K562 (cell line): ENCODE results near the gene ETS1. TPM values are rescaled to one million over a fixed set of nuclear protein-coding genes. Genes with fewer than 3 reads are reported as not detected.

Experiments
- ZNF12 ChIP-seq: sonication (generic); formaldehyde crosslinking; IDR thresholded peaks from 2 replicates; pipeline ENCODE4 v1.4.0; 2020; ENCODE audit warnings: mild to moderate bottlenecking, missing genetic modification reagents
- ZNF23 ChIP-seq: fragments of 250-450 bp; sonication (Bioruptor Pico); IDR thresholded peaks from 2 replicates; pipeline ENCODE4 v1.4.0; 2020; ENCODE audit warnings: mild to moderate bottlenecking
- polyA plus RNA-seq, 8 experiments: library from polyadenylated mRNA; depleted of rRNA in 4 of 8; stranded (reverse) in 5 of 8; unstranded in 3 of 8; fragments of >200 nt; fragmentation: Nextera tagmentation in 2 of 8; fragmentation: Illumina TruSeq in 1 of 8; extraction: Ambion mirVana in 2 of 8; extraction: Trizol in 1 of 8; gene quantifications; 2 replicates each; pipeline versions ENCODE4 v1.2.1 to v1.2.3, GENCODE V29; 2011 to 2014; ENCODE audit warnings: inconsistent platforms in 1 of 8, missing spikeins in 1 of 8
- total RNA-seq, 7 experiments: library from RNA; depleted of rRNA in 6 of 7; stranded (reverse); fragments of >200 nt in 6 of 7; fragmentation: Illumina TruSeq in 2 of 7; extraction: Trizol in 2 of 7; gene quantifications; 2 replicates each; pipeline versions ENCODE4 v1.2.1 to v1.2.3, GENCODE V29; 2011 to 2021; ENCODE audit warnings: low replicate concordance in 1 of 7
- TF ChIP-seq, protein P1 (sequence below): fragments of 450-650 bp; IDR thresholded peaks from 2 replicates; pipeline ENCODE4 v1.6.1; 2016; ENCODE audit warnings: mild to moderate bottlenecking, moderate library complexity
- TF ChIP-seq, protein P2 (sequence below): fragments of 250-450 bp; sonication (Bioruptor Pico); IDR thresholded peaks from 2 replicates; pipeline ENCODE4 v1.8.0; 2022; ENCODE audit warnings: moderate library complexity, mild to moderate bottlenecking, inconsistent platforms

ETS1 gene
- total and polyA plus RNA-seq, 9 of the 15 experiments (the other 6 are each of a cell fraction or from before 2014, with no cell fraction given): 0.04 to 1.4 (median 0.23) TPM

DNA sequence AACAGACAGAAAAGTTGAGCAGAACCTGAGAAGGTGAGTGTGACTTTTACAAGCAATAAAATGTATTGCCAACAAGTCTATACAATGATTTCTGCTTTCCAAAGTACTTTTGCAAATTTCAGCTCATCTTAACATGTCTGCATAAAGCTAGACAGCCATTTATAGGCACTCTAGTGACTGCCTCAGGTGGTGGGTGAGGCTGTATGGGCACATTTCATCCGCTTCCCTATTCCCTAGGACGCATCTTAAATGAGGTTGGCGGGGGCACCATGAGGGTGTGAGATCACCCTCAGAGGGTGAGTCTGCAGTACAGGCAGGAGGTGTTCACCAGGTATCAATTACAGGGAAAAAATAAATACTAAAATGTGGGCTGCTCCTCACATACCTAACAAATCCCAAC lies 110.1 kb downstream of the ETS1 start (continued):
- TF ChIP-seq, protein P1, sequence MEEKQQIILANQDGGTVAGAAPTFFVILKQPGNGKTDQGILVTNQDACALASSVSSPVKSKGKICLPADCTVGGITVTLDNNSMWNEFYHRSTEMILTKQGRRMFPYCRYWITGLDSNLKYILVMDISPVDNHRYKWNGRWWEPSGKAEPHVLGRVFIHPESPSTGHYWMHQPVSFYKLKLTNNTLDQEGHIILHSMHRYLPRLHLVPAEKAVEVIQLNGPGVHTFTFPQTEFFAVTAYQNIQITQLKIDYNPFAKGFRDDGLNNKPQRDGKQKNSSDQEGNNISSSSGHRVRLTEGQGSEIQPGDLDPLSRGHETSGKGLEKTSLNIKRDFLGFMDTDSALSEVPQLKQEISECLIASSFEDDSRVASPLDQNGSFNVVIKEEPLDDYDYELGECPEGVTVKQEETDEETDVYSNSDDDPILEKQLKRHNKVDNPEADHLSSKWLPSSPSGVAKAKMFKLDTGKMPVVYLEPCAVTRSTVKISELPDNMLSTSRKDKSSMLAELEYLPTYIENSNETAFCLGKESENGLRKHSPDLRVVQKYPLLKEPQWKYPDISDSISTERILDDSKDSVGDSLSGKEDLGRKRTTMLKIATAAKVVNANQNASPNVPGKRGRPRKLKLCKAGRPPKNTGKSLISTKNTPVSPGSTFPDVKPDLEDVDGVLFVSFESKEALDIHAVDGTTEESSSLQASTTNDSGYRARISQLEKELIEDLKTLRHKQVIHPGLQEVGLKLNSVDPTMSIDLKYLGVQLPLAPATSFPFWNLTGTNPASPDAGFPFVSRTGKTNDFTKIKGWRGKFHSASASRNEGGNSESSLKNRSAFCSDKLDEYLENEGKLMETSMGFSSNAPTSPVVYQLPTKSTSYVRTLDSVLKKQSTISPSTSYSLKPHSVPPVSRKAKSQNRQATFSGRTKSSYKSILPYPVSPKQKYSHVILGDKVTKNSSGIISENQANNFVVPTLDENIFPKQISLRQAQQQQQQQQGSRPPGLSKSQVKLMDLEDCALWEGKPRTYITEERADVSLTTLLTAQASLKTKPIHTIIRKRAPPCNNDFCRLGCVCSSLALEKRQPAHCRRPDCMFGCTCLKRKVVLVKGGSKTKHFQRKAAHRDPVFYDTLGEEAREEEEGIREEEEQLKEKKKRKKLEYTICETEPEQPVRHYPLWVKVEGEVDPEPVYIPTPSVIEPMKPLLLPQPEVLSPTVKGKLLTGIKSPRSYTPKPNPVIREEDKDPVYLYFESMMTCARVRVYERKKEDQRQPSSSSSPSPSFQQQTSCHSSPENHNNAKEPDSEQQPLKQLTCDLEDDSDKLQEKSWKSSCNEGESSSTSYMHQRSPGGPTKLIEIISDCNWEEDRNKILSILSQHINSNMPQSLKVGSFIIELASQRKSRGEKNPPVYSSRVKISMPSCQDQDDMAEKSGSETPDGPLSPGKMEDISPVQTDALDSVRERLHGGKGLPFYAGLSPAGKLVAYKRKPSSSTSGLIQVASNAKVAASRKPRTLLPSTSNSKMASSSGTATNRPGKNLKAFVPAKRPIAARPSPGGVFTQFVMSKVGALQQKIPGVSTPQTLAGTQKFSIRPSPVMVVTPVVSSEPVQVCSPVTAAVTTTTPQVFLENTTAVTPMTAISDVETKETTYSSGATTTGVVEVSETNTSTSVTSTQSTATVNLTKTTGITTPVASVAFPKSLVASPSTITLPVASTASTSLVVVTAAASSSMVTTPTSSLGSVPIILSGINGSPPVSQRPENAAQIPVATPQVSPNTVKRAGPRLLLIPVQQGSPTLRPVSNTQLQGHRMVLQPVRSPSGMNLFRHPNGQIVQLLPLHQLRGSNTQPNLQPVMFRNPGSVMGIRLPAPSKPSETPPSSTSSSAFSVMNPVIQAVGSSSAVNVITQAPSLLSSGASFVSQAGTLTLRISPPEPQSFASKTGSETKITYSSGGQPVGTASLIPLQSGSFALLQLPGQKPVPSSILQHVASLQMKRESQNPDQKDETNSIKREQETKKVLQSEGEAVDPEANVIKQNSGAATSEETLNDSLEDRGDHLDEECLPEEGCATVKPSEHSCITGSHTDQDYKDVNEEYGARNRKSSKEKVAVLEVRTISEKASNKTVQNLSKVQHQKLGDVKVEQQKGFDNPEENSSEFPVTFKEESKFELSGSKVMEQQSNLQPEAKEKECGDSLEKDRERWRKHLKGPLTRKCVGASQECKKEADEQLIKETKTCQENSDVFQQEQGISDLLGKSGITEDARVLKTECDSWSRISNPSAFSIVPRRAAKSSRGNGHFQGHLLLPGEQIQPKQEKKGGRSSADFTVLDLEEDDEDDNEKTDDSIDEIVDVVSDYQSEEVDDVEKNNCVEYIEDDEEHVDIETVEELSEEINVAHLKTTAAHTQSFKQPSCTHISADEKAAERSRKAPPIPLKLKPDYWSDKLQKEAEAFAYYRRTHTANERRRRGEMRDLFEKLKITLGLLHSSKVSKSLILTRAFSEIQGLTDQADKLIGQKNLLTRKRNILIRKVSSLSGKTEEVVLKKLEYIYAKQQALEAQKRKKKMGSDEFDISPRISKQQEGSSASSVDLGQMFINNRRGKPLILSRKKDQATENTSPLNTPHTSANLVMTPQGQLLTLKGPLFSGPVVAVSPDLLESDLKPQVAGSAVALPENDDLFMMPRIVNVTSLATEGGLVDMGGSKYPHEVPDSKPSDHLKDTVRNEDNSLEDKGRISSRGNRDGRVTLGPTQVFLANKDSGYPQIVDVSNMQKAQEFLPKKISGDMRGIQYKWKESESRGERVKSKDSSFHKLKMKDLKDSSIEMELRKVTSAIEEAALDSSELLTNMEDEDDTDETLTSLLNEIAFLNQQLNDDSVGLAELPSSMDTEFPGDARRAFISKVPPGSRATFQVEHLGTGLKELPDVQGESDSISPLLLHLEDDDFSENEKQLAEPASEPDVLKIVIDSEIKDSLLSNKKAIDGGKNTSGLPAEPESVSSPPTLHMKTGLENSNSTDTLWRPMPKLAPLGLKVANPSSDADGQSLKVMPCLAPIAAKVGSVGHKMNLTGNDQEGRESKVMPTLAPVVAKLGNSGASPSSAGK: no peak
- TF ChIP-seq ZNF23 (CRISPR knock-in tag): no peak
- TF ChIP-seq, protein P2, sequence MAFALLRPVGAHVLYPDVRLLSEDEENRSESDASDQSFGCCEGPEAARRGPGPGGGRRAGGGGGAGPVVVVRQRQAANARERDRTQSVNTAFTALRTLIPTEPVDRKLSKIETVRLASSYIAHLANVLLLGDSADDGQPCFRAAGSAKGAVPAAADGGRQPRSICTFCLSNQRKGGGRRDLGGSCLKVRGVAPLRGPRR (CRISPR knock-in tag): no peak
- TF ChIP-seq ZNF12 (CRISPR knock-in tag): no peak
